HCT116 (cell line): ENCODE measurements around the gene DNAJC1. TPM values are rescaled to one million over a fixed set of nuclear protein-coding genes. Genes with fewer than 3 reads are reported as not detected.
A peak's percentile ranks its signal among the peaks of the same experiment; 100 is the strongest.

Experiments used
- ATAC-seq: fragments of 200-7000 bp; cut with Tn5 transposase; 2 replicates; pipeline ENCODE4 v1.9.1; 2020; ENCODE audit warnings: mild to moderate bottlenecking, moderate library complexity
- BruUV-seq: library from RNA; stranded (reverse); fragments of 400-500 nt; replicated peaks from 2 replicates; lab custom pipeline; 2021; lab: Mats Ljungman, UMichigan
- CTCF ChIA-PET: fragments of 300-600 bp; sonication (Branson Sonifier 250); formaldehyde crosslinking; loops from one replicate; lab custom pipeline; 2021; ENCODE audit warnings: antibody characterized with exemption; lab: Charles Lee
- POLR2A ChIA-PET: fragments of 300-600, 350-600 bp; sonication (Branson Sonifier 250); formaldehyde crosslinking; loops from one replicate; lab custom pipeline; 2021; ENCODE audit warnings: antibody characterized with exemption; lab: Charles Lee
- RAD21 ChIA-PET, 2 experiments: fragments of 300-600 bp; sonication (Branson Sonifier 250); formaldehyde crosslinking; loops; one replicate each; lab custom pipeline; 2023; ENCODE audit warnings: low total read pairs in 2 of 2; ENCODE audit not compliant: uncharacterized antibody in 2 of 2, unreplicated experiment in 2 of 2, low non-redundant PET in 1 of 2; lab: Charles Lee
- DNase-seq: peaks from one replicate; pipeline ENCODE4 v3.0.0-alpha.2; 2010; ENCODE audit warnings: low read depth, low spot score
- H2AFZ ChIP-seq: fragments of 200-600 bp; shearing (Covaris generic), sonication (generic); 2 replicates; pipeline ENCODE4 v1.6.1; 2017; ENCODE audit warnings: low read depth, mixed run types, mixed read lengths, antibody characterized with exemption, low read length; ENCODE audit not compliant: poor library complexity, severe bottlenecking
- H3K27ac ChIP-seq: 2 replicates; pipeline ENCODE4 v1.5.1; 2012; ENCODE audit warnings: low read depth, low read length
- H3K27me3 ChIP-seq: fragments of 200-600 bp; sonication (generic); 2 replicates; pipeline ENCODE4 v1.6.1; 2016; ENCODE audit warnings: mixed run types, low read length, mixed read lengths; ENCODE audit not compliant: insufficient read depth
- H3K36me3 ChIP-seq, 2 experiments: fragments of 200-500 bp in 1 of 2; fragments of 200-600 bp in 1 of 2; sonication (Bioruptor generic) in 1 of 2; sonication (generic) in 1 of 2; 2 replicates each; pipeline versions ENCODE4 v1.5.1 to v1.6.1; 2014 to 2016; ENCODE audit warnings: low read length in 2 of 2, inconsistent platforms in 1 of 2, mixed read lengths in 1 of 2, mixed run types in 1 of 2; ENCODE audit not compliant: insufficient read depth in 2 of 2, control insufficient read depth in 1 of 2
- H3K4me1 ChIP-seq, 2 experiments: fragments of 200-600 bp in 1 of 2; sonication (generic) in 1 of 2; 2 replicates each; pipeline versions ENCODE4 v1.5.1 to v1.6.1; 2012 to 2017; ENCODE audit warnings: low read length in 2 of 2, inconsistent platforms in 1 of 2, mild to moderate bottlenecking in 1 of 2, mixed read lengths in 1 of 2, mixed run types in 1 of 2, moderate library complexity in 1 of 2; ENCODE audit not compliant: insufficient read depth in 2 of 2, control insufficient read depth in 1 of 2
- H3K4me2 ChIP-seq: fragments of 200-600 bp; sonication (generic); 2 replicates; pipeline ENCODE4 v1.6.1; 2017; ENCODE audit warnings: mixed run types, low read length, mixed read lengths
- H3K4me3 ChIP-seq, 2 experiments: fragments of 200-600 bp in 1 of 2; sonication (generic) in 1 of 2; replicated peaks in 1 of 2; 2 replicates each; pipeline ENCODE4 v1.5.1; 2011 to 2016; ENCODE audit warnings: low read length in 2 of 2, control low read depth in 1 of 2, low read depth in 1 of 2, mild to moderate bottlenecking in 1 of 2, mixed read lengths in 1 of 2, mixed run types in 1 of 2
- H3K79me2 ChIP-seq: fragments of 200-600 bp; sonication (generic); 2 replicates; pipeline ENCODE4 v1.6.1; 2017; ENCODE audit warnings: mild to moderate bottlenecking, mixed run types, low read length, moderate library complexity, mixed read lengths; ENCODE audit not compliant: insufficient read depth
- H3K9ac ChIP-seq: fragments of 200-600 bp; sonication (generic); 2 replicates; pipeline ENCODE4 v1.6.1; 2016; ENCODE audit warnings: low read length, mixed read lengths
- H3K9me2 ChIP-seq: fragments of 200-600 bp; sonication (generic), shearing (Covaris generic); 2 replicates; pipeline ENCODE4 v1.6.1; 2017; ENCODE audit warnings: mixed run types, mild to moderate bottlenecking, moderate library complexity; ENCODE audit not compliant: insufficient read depth
- H3K9me3 ChIP-seq, 2 experiments: fragments of 200-500 bp in 1 of 2; fragments of 200-600 bp in 1 of 2; sonication (Bioruptor generic) in 1 of 2; sonication (generic) in 1 of 2; 2 replicates each; pipeline ENCODE4 v1.6.1; 2014 to 2017; ENCODE audit warnings: low read length in 2 of 2, mixed read lengths in 2 of 2, inconsistent platforms in 1 of 2, low read depth in 1 of 2, mild to moderate bottlenecking in 1 of 2, mixed run types in 1 of 2, moderate library complexity in 1 of 2; ENCODE audit not compliant: control insufficient read depth in 1 of 2, insufficient read depth in 1 of 2
- H4K20me1 ChIP-seq: fragments of 200-600 bp; sonication (generic), shearing (Covaris generic); 2 replicates; pipeline ENCODE4 v1.6.1; 2017; ENCODE audit warnings: mixed run types, mild to moderate bottlenecking, moderate library complexity; ENCODE audit not compliant: insufficient read depth
- ELF1 ChIP-seq: IDR thresholded peaks from 2 replicates; pipeline ENCODE4 v1.6.1; 2012; ENCODE audit warnings: low read depth, borderline replicate concordance
- FOSL1 ChIP-seq: IDR thresholded peaks from 2 replicates; pipeline ENCODE4 v1.6.1; 2012; ENCODE audit warnings: low read depth
- MAX ChIP-seq: IDR thresholded peaks from 2 replicates; pipeline ENCODE4 v1.6.1; 2012
- RAD21 ChIP-seq: IDR thresholded peaks from 2 replicates; pipeline ENCODE4 v1.6.1; 2012; ENCODE audit warnings: low read depth, mild to moderate bottlenecking
- SRF ChIP-seq: IDR thresholded peaks from 2 replicates; pipeline ENCODE4 v1.6.1; 2012; ENCODE audit warnings: low read depth
- YY1 ChIP-seq: IDR thresholded peaks from 2 replicates; pipeline ENCODE4 v1.6.1; 2011; ENCODE audit warnings: low read length, low read depth, moderate library complexity, mild to moderate bottlenecking; ENCODE audit not compliant: insufficient replicate concordance; ENCODE audit errors: extremely low read depth
- intact Hi-C: fragments of 100-400 bp; cut with micrococcal nuclease; formaldehyde crosslinking; loops from 2 replicates; pipeline ENCODE4 v1.10.0; 2022
- total RNA-seq: library from RNA; stranded (reverse); gene quantifications from one replicate; pipeline ENCODE4 v1.2.1, GENCODE V29; 2021; ENCODE audit not compliant: unreplicated experiment
- TF ChIP-seq, protein P1 (sequence below): IDR thresholded peaks from 2 replicates; pipeline ENCODE4 v1.6.1; 2012
- TF ChIP-seq, protein P2 (sequence below): IDR thresholded peaks from 2 replicates; pipeline ENCODE4 v1.6.1; 2012; ENCODE audit warnings: low read depth
- TF ChIP-seq, protein P3 (sequence below): IDR thresholded peaks from 2 replicates; pipeline ENCODE4 v1.6.1; 2011; ENCODE audit warnings: mild to moderate bottlenecking, low read length, moderate library complexity; ENCODE audit not compliant: insufficient replicate concordance; ENCODE audit errors: extremely low read depth

The DNAJC1 gene
- total RNA-seq, 1 experiment from 2014 or later = 17.9 TPM

- TF ChIP-seq SRF (no peak), MAX (no peak), ELF1 (no peak), YY1 (no peak)
- TF ChIP-seq, protein P1, sequence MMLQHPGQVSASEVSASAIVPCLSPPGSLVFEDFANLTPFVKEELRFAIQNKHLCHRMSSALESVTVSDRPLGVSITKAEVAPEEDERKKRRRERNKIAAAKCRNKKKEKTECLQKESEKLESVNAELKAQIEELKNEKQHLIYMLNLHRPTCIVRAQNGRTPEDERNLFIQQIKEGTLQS = no peak
- POLR2A ChIA-PET = no interaction called here
- no peak for ATAC-seq
Observed at GRCh38 chr10:21849607-21850006, 153.9 kb downstream of the DNAJC1 start.

GRCh38 chr10:21843645-21844044 is 159.9 kb downstream of the DNAJC1 start:
- Histone ChIP-seq H3K79me2 (no peaks in the 10 kb centered on the region), H3K27me3 (no peaks in the 10 kb centered on the region), H3K9me3 (peaks cover 0 to under 1% of the 10 kb centered on the region in 2 experiments; a peak in 1 of 4 replicates), H4K20me1 (no peaks in the 10 kb centered on the region), H3K4me1 (no peaks in the 10 kb centered on the region), H3K27ac (no peak overlapping the region), H3K36me3 (no peaks in the 10 kb centered on the region), H3K9ac (no peak overlapping the region), H2AFZ (no peak overlapping the region), H3K9me2 (no peaks in the 10 kb centered on the region), H3K4me3 (no peak overlapping the region), H3K4me2 (no peak overlapping the region)
- ChIA-PET RAD21 (no interaction called here), POLR2A (no interaction called here), CTCF (no interaction called here)
- BruUV-seq = no TSS peak
- ATAC-seq = no peak
- intact Hi-C loops = no loop called here
- DNase-seq = no peak
- TF ChIP-seq RAD21 = no peak
- TF ChIP-seq, protein P2, sequence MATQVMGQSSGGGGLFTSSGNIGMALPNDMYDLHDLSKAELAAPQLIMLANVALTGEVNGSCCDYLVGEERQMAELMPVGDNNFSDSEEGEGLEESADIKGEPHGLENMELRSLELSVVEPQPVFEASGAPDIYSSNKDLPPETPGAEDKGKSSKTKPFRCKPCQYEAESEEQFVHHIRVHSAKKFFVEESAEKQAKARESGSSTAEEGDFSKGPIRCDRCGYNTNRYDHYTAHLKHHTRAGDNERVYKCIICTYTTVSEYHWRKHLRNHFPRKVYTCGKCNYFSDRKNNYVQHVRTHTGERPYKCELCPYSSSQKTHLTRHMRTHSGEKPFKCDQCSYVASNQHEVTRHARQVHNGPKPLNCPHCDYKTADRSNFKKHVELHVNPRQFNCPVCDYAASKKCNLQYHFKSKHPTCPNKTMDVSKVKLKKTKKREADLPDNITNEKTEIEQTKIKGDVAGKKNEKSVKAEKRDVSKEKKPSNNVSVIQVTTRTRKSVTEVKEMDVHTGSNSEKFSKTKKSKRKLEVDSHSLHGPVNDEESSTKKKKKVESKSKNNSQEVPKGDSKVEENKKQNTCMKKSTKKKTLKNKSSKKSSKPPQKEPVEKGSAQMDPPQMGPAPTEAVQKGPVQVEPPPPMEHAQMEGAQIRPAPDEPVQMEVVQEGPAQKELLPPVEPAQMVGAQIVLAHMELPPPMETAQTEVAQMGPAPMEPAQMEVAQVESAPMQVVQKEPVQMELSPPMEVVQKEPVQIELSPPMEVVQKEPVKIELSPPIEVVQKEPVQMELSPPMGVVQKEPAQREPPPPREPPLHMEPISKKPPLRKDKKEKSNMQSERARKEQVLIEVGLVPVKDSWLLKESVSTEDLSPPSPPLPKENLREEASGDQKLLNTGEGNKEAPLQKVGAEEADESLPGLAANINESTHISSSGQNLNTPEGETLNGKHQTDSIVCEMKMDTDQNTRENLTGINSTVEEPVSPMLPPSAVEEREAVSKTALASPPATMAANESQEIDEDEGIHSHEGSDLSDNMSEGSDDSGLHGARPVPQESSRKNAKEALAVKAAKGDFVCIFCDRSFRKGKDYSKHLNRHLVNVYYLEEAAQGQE = no peak
- no peak for TF ChIP-seq FOSL1
- no peak for TF ChIP-seq MAX
- TF ChIP-seq, protein P3, sequence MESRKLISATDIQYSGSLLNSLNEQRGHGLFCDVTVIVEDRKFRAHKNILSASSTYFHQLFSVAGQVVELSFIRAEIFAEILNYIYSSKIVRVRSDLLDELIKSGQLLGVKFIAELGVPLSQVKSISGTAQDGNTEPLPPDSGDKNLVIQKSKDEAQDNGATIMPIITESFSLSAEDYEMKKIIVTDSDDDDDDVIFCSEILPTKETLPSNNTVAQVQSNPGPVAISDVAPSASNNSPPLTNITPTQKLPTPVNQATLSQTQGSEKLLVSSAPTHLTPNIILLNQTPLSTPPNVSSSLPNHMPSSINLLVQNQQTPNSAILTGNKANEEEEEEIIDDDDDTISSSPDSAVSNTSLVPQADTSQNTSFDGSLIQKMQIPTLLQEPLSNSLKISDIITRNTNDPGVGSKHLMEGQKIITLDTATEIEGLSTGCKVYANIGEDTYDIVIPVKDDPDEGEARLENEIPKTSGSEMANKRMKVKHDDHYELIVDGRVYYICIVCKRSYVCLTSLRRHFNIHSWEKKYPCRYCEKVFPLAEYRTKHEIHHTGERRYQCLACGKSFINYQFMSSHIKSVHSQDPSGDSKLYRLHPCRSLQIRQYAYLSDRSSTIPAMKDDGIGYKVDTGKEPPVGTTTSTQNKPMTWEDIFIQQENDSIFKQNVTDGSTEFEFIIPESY = no peak
- TF ChIP-seq, all 23 proteins: peak for 0

More at GRCh38 chr10:21849607-21850006, 153.9 kb downstream of the DNAJC1 start:
- no peaks in the 10 kb centered on the region for H3K27me3 ChIP-seq
- no peak overlapping the region for H3K9ac ChIP-seq
- no peak overlapping the region for H2AFZ ChIP-seq
- no peak overlapping the region for H3K27ac ChIP-seq
- peak; percentile 2 for DNase-seq
- ChIA-PET RAD21 (no interaction called here), CTCF (no interaction called here)
- intact Hi-C loops = loop anchor here (5.0 kb wide), 1 partner anchor 82 kb away; no protein-coding TSS in a partner anchor
- no TSS peak for BruUV-seq
- peaks cover 0 to 12% of the 10 kb centered on the region in 2 experiments; a peak in 2 of 4 replicates for H3K9me3 ChIP-seq
- no peak overlapping the region for H3K4me2 ChIP-seq
- H3K4me3 ChIP-seq = no peak overlapping the region
- H3K9me2 ChIP-seq = no peaks in the 10 kb centered on the region
- no peaks in the 10 kb centered on the region for H4K20me1 ChIP-seq
- H3K36me3 ChIP-seq = no peaks in the 10 kb centered on the region
- no peaks in the 10 kb centered on the region for H3K79me2 ChIP-seq
- no peaks in the 10 kb centered on the region for H3K4me1 ChIP-seq
